NB4 (cell line): ENCODE data around the gene CTNNA2.

Source experiments
- DNase-seq: peaks from one replicate; pipeline ENCODE4 v3.0.0; 2010; ENCODE audit warnings: low read depth
- H3K4me3 ChIP-seq: one replicate; pipeline ENCODE4 v1.5.1; 2011; ENCODE audit warnings: mild to moderate bottlenecking, low read depth, low read length, moderate library complexity
- CTCF ChIP-seq: IDR thresholded peaks from one replicate; pipeline ENCODE4 v1.5.1; 2012; ENCODE audit warnings: low read depth, low read length
- MAX ChIP-seq: IDR thresholded peaks from 2 replicates; pipeline ENCODE4 v1.6.1; 2011; ENCODE audit warnings: low read depth, low read length
- MYC ChIP-seq: IDR thresholded peaks from 2 replicates; pipeline ENCODE4 v1.6.1; 2011; ENCODE audit warnings: low read depth, low read length
- POLR2A ChIP-seq: IDR thresholded peaks from 2 replicates; pipeline ENCODE4 v1.6.1; 2011; ENCODE audit warnings: mild to moderate bottlenecking; ENCODE audit not compliant: insufficient read length; ENCODE audit errors: extremely low read depth

CTNNA2 gene

GRCh38 chr2:80102026-80102425 lies 589.2 kb downstream of the CTNNA2 start:
- no peak for DNase-seq
- H3K4me3 ChIP-seq, result no peak overlapping the region
- TF ChIP-seq POLR2A, result no peak

- no peak overlapping the region for H3K4me3 ChIP-seq
- no peak for DNase-seq
- TF ChIP-seq MYC, result no peak
These were observed 592.3 kb downstream of the CTNNA2 start for GRCh38 chr2:80105015-80105640.

- DNase-seq, result no peak
- TF ChIP-seq CTCF (no peak), MAX (no peak), MYC (no peak), POLR2A (no peak)
- no peak overlapping the region for H3K4me3 ChIP-seq
These were observed 598.3 kb downstream of the CTNNA2 start for GRCh38 chr2:80111185-80111584.

GRCh38 chr2:80112790-80113189 lies 599.9 kb downstream of the CTNNA2 start:
- H3K4me3 ChIP-seq, result no peak overlapping the region
- no peak for DNase-seq
- TF ChIP-seq MAX, result no peak
- no peak for TF ChIP-seq CTCF
- no peak for TF ChIP-seq MYC
- TF ChIP-seq POLR2A, result no peak

- no peak overlapping the region for H3K4me3 ChIP-seq
- no peak for DNase-seq
These were observed 600.5 kb downstream of the CTNNA2 start for GRCh38 chr2:80113399-80113798.

GRCh38 chr2:80114812-80115211 lies 602.0 kb downstream of the CTNNA2 start:
- no peak for DNase-seq
- no peak for TF ChIP-seq POLR2A
- no peak for TF ChIP-seq MAX
- TF ChIP-seq CTCF, result no peak
- no peak for TF ChIP-seq MYC

More at GRCh38 chr2:80113399-80113798, 600.5 kb downstream of the CTNNA2 start:
- no peak for TF ChIP-seq POLR2A
- TF ChIP-seq MAX, result no peak
- TF ChIP-seq CTCF, result no peak
- no peak for TF ChIP-seq MYC

GRCh38 chr2:80117401-80117800 lies 604.5 kb downstream of the CTNNA2 start:
- no peak for DNase-seq
- TF ChIP-seq MAX, result no peak
- TF ChIP-seq CTCF, result no peak
- no peak for TF ChIP-seq POLR2A
- no peak for TF ChIP-seq MYC
- no peak overlapping the region for H3K4me3 ChIP-seq

More at GRCh38 chr2:80114812-80115211, 602.0 kb downstream of the CTNNA2 start:
- no peak overlapping the region for H3K4me3 ChIP-seq
